Neural crest cell (in vitro differentiated cells): ENCODE measurements around the gene ALDH1B1. TPM values are rescaled to one million over a fixed set of nuclear protein-coding genes. Genes with fewer than 3 reads are reported as not detected.

Source experiments
- DNase-seq: peaks from one replicate; pipeline ENCODE4 v3.0.0; 2021; ENCODE audit warnings: low read depth, mixed read lengths, low spot score
- H3K27ac Mint-ChIP-seq: one replicate; pipeline ENCODE4 v1.8.0; 2021; ENCODE audit warnings: mild to moderate bottlenecking, mixed read lengths; ENCODE audit not compliant: unreplicated experiment
- H3K27me3 Mint-ChIP-seq: 2 replicates; pipeline ENCODE4 v1.8.0; 2021; ENCODE audit warnings: low read depth, mild to moderate bottlenecking, mixed read lengths
- H3K36me3 Mint-ChIP-seq: 2 replicates; pipeline ENCODE4 v1.8.0; 2021; ENCODE audit warnings: low read depth, mild to moderate bottlenecking, mixed read lengths
- H3K4me1 Mint-ChIP-seq: 2 replicates; pipeline ENCODE4 v1.8.0; 2021; ENCODE audit warnings: mixed read lengths
- H3K4me3 Mint-ChIP-seq: one replicate; pipeline ENCODE4 v1.8.0; 2021; ENCODE audit warnings: mild to moderate bottlenecking, mixed read lengths
- H3K9me3 Mint-ChIP-seq: 2 replicates; pipeline ENCODE4 v1.8.0; 2021; ENCODE audit warnings: mixed read lengths
- CTCF ChIP-seq: fragments of 200-600 bp; sonication (generic); conservative IDR thresholded peaks from 2 replicates; pipeline ENCODE4 v1.5.0; 2021; ENCODE audit warnings: antibody characterized with exemption, mild to moderate bottlenecking
- total RNA-seq: library from RNA; stranded (reverse); gene quantifications from 2 replicates; pipeline ENCODE4 v1.2.1, GENCODE V29; 2021

Gene ALDH1B1
- total RNA-seq, 1 donor from 2014 or later, result 32.9 TPM

DNA sequence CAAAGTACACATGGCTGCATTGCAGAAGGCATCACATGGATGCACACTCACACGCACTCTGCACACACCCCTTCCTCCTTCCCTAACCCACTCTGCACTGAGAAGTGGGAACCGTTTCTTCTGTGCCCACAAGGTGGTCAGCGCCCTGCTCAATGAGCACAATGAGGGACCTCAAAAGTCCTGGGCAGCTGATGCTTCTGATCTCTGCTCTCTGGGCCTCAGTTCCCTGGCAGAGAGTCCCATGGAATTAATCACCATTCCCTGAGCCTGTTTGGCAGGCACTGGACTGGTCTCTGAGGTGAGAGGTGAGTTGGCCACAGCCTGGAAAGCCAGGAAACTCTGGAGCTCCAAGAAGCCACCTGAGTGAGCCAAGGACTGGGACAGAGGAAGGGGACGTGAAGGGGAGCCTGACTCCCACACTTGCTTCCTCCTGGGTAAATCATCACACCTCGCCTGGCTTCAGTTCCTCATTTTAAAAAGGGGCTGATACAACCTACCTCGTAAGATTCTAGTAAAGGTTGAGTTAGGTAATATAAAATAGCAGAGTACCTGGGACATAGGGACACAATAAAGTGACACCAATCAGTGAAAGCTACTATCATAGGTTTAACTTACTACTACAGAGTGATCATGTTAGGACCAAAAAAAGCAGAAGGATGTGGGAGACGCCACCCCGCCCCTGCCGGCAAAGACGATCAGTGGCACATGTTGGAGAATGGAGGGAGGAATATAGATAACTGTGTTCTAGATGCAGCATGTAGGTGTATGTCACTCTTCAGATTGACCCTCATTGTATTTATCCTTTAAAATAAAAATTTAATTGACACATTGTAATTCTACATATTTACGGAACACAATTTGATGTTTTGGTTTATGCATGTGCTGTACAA lies 52.9 kb downstream of the ALDH1B1 start:
- H3K4me1 Mint-ChIP-seq, result no peaks in the 10 kb centered on the region
- H3K27me3 Mint-ChIP-seq, result peaks cover 11% of the 10 kb centered on the region
- no peak overlapping the region for H3K27ac Mint-ChIP-seq
- DNase-seq, result no peak
- TF ChIP-seq CTCF, result no peak
- no peak overlapping the region for H3K4me3 Mint-ChIP-seq
- peaks cover 2% of the 10 kb centered on the region for H3K9me3 Mint-ChIP-seq
- H3K36me3 Mint-ChIP-seq, result peaks cover 3% of the 10 kb centered on the region

DNA sequence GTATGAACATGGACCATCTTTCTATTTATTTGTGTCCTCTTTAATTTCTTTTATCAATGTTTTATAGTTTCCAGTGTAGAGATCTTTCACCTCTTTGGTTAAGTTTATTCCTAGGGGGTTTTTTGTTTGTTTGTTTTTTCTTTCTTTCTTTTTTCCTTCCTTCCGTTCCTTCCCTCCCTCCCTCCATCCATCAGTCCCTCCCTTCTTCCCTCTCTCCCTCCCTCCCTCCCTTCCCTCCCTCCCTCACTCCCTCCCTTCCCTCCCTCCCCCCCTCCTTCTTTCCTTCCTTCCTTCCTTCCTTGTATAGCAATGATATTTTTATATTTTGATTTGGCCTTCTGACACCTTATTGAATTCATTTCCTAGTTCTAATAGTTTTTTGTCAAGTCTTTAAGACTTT lies 55.2 kb downstream of the ALDH1B1 start:
- DNase-seq, result no peak
- Mint-ChIP-seq H3K27ac (no peak overlapping the region), H3K27me3 (peaks cover 14% of the 10 kb centered on the region), H3K9me3 (peaks cover 16% of the 10 kb centered on the region), H3K4me1 (no peaks in the 10 kb centered on the region), H3K4me3 (no peak overlapping the region), H3K36me3 (peaks cover 13% of the 10 kb centered on the region)
- TF ChIP-seq CTCF, result no peak

Other genes with a start within 250 kb of the ALDH1B1 start
- 58.9 and 63.8 TPM in 2 replicates for gene IGFBPL1, start 31.8 kb downstream of the ALDH1B1 start, total RNA-seq
- 4.8 and 7.6 TPM in 2 replicates for gene ANKRD18A, start 227.9 kb downstream of the ALDH1B1 start, total RNA-seq